ENCODE results near the gene TRAPPC3.

The TRAPPC3 gene

GRCh38 chr1:36178471-36179219, 29.4 kb upstream of the TRAPPC3 start:
- no peak overlapping the region for H3K4me3 ChIP-seq (replicated peaks; ENCODE audit: low read depth, low read length)
- TF ChIP-seq CTCF (IDR thresholded peaks at IDR 0.05; ENCODE audit: low read length, missing control alignments) = no peak
- no peak for DNase-seq (ENCODE audit: low read depth)

GRCh38 chr1:36177589-36178431, 28.5 kb upstream of the TRAPPC3 start:
- TF ChIP-seq CTCF (IDR thresholded peaks at IDR 0.05; ENCODE audit: low read length, missing control alignments) = no peak
- H3K4me3 ChIP-seq (replicated peaks; ENCODE audit: low read depth, low read length) = no peak overlapping the region
- DNase-seq (ENCODE audit: low read depth) = no peak

GRCh38 chr1:36176106-36176949, 27.0 kb upstream of the TRAPPC3 start:
- TF ChIP-seq CTCF (IDR thresholded peaks at IDR 0.05; ENCODE audit: low read length, missing control alignments) = no peak
- no peak for DNase-seq (ENCODE audit: low read depth)
- no peak overlapping the region for H3K4me3 ChIP-seq (replicated peaks; ENCODE audit: low read depth, low read length)

GRCh38 chr1:36175137-36176095, 26.1 kb upstream of the TRAPPC3 start:
- TF ChIP-seq CTCF (IDR thresholded peaks at IDR 0.05; ENCODE audit: low read length, missing control alignments) = no peak
- DNase-seq (ENCODE audit: low read depth) = peak; percentile 73

GRCh38 chr1:36174713-36175112, 25.4 kb upstream of the TRAPPC3 start:
- H3K4me3 ChIP-seq (replicated peaks; ENCODE audit: low read depth, low read length) = no peak overlapping the region
- no peak for DNase-seq (ENCODE audit: low read depth)
- no peak for TF ChIP-seq CTCF (IDR thresholded peaks at IDR 0.05; ENCODE audit: low read length, missing control alignments)

More at GRCh38 chr1:36175137-36176095, 26.1 kb upstream of the TRAPPC3 start:
- H3K4me3 ChIP-seq (replicated peaks; ENCODE audit: low read depth, low read length) = no peak overlapping the region

- DNase-seq (ENCODE audit: low read depth) = peak; percentile 86
- H3K4me3 ChIP-seq (replicated peaks; ENCODE audit: low read depth, low read length) = no peak overlapping the region
- no peak for TF ChIP-seq CTCF (IDR thresholded peaks at IDR 0.05; ENCODE audit: low read length, missing control alignments)
Observed at GRCh38 chr1:36172983-36173382, 23.7 kb upstream of the TRAPPC3 start.

All from fibroblast of pulmonary artery (primary cell).